Activated CD4-positive, alpha-beta T cell treated with anti-CD3 and anti-CD28 coated beads, Interleukin-2, amount 50 U/mL, for 1 hour (primary cell): ENCODE data around the gene SLC39A9.
"Not testable (repeated sequence)": the region's sequence is repeated elsewhere in the genome, so short reads cannot be mapped to it uniquely, and the experiment has no call there.

Experiments used
- DNase-seq: peaks from one replicate; pipeline ENCODE4 v3.0.0-alpha.2; 2020

Gene SLC39A9

DNA sequence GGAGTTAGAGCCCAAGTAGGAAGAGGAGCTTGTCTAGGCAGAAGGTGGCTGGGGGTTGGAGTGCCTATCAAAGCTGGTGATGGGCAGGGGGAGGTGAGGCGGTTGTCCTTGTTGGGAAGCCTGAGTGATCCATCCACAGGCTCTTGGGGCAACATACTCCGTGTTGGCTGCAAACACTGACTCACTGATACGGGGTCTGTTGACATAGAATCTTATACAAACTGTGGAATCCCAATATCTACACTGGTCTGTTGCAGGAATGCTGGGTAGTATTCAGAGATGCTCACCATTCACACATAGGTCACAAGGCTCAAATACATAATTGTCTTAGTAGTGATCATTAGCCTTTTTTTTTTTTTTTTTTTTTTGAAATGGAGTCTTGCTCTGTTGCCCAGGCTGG, 26.3 kb upstream of the SLC39A9 start:
- DNase-seq: no peak

DNA sequence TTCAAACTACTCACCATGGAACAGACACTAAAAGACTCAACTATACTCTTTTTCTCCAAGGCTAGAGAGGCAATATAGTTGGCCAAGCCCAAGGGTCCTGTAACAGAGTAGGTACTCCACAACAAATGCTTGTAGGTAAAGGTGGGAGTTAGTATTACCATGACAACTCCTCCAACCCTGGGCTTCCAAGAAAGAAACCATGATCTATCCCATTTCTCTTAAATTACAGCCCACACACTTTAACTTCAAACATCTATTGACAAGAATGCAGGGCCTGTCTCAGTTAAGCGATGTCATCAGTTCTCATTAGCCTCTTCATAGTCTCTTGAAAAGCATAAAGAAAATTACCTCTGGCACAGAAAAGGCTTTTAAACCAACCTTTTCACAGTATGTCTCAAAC, 25.4 kb upstream of the SLC39A9 start:
- no peak for DNase-seq

DNA sequence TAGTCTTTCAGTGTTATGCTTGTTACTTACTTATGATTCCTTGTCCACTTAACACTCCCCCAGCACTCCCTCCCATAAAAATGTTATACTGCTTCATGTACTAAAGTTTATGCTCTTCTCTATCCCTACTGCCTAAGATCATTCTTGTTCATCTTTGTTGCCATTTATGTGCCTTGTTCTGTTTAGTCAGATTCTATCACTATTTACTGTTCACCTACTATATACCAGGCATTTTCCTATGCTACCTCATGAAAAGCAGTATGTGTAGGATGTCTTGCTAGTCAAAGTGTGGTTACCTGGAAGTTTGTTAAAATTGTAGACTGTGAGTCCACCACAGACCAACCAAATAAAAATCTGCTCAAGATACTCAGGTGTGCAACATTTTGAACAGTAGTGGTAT, 24.3 kb upstream of the SLC39A9 start:
- no peak for DNase-seq

DNA sequence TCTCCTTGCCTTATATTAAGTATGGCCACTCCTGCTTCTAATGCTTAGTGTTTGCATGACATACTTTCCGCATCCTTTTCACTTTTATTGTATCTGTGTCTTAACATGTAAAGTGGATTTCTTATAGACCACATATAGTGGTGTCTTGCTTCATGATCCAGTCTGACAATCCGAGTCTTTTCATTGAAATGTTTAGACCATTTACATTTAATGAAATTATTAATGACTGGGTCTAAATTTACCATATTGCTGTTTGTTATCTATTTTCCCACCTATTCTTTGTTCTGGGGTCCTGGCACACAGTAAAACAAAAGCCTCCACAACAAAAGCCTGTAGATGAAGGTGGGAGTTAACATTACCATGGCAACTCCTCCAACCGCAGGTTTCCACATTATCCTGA, 23.3 kb upstream of the SLC39A9 start:
- no peak for DNase-seq

DNA sequence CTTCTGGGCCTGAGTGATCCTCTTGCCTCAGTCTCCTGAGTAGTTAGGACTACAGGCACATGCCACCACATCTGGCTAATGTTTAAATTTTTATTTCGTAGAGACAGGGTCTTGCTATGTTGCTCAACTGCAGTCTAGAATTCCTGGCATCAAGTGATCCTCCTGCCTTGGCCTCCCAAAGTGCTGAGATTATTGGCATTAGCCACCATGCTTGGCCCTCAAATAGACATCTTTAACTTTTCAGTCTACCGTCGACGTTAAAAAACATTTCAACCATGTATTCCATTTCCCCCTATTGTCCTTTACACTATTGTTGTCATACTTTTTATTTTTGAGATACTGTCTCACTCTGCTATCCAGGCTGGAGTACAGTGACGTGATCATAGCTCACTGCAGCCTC, 22.8 kb upstream of the SLC39A9 start:
- no peak for DNase-seq

DNA sequence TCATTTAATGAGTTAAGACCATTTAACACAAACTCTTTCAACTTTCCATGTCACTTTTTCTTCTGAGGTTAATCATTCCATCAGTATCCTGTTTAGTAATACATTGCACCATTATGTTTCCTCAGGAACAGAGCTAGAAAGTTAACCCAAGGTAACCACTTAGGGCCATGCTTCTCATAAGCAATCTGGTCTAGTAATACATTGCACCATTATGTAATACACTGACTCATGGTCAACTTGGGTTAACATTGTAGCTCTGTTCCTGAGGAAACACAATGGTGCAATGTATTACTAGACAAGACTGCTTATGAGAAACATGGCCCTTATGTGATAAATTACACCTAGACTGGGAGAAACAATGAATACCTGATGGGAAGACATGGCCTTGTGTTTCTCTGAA, 22.1 kb upstream of the SLC39A9 start:
- no peak for DNase-seq

DNA sequence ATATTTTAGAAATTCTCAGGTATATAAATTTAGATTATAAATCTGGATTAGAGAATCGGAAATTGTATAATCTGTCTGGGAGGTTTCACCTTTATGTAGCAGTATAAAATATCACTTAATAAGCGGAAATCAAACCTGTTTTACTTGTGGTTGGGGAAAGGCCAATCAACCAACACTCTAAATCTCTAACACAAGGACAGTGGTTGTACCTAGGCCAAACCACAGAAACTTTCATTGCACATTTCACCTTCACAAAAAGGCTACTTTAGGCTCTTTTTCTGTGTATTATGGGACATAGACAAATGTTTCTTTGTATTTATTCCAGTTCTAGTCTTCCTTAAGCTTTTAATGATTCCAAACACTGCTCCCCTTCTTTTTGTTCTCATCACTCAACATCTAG, 20.2 kb upstream of the SLC39A9 start:
- DNase-seq: no peak

DNA sequence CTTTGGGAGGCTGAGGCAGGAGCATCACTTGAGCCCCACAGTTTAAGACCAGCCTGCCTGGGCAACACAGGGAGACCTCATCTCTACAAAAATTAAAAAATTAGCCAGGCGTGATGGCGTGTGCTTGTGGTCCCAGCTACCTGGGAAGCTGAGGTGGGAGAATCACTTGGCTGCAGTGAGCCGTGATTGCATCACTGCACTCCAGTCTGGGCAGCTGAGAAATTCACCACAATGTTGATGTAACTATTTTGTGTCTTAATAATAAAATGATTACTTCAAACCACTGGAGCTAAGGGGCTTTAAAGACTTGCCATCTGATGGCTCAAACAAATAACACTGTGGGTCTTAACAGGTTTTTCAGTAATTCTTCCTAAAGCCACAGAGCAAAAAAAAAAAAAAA, 11.2 kb upstream of the SLC39A9 start:
- DNase-seq: no peak

DNA sequence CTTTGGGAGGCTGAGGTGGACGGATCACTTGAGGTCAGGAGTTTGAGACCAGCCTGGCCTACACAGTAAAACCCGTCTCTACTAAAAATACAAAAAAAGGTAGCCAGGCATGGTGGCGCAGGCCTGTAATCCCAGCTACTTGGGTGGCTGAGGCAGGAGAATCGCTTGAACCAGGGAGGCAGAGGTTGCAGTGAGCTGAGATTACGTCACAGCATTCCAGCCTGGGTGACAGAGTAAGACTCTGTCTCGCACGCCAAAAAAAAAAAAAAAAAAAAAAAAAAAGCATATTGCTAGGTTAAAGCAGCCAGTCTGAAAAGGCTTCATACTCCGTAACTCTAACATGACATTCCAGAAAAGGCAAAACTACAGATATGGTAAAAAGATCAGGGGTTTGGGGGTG, 7.1 kb upstream of the SLC39A9 start:
- DNase-seq: not testable (repeated sequence)

DNA sequence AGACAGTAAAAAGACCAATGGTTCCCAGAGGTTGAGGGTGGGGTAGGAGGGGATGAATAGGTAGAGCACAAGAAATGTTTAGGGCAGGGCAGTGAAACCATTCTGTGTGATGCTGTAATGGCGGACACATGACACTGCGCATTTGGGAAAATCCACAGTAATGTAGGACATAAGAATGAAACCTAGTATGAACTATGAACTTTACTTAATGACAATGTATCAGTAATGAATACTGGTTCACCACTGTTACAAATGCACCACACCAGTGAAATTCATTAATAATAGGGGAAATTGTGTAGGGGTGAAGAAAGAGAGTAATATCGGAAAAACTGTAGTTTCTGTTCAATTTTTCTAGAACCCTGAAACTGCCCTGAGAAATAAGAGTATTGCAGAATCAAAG, 6.0 kb upstream of the SLC39A9 start:
- DNase-seq: no peak

DNA sequence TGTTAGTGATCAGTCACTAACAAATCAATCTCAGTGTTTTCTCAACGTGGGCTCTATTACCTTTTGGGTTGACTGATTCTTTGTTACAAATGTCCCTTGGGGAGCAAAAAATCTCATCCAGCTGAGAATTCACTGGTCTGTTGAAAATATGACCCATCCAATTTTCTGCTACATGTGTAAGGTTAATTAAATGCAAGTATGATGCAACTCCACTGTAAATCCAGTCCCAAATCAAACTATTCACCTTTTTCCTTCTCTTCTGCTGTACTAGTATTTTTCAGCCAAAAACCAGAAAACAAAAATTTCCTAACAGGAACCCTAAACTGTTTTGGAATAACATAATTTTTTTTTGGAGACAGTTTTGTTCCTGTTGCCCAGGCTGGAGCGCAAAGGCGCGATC, 2.6 kb upstream of the SLC39A9 start:
- DNase-seq: no peak

DNA sequence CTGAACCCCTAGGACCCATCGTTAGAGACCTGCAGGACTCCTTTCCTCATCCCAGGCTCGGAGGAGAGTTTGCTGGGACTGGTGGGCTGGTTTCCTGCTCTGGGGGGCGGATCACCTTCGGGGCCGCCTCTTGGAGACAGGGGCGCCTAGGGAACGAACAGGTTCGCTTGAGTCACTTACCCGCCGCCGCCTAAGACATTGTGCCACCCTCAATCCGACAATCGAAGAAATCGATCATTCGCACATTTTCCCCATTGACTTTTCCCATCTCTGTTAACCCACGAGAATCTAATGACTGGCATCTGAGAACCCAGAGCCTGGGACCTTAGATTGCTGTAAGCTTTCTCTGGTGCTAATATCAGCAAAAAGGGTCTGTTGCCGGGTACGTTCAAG, 322 bp downstream of the SLC39A9 start:
- no peak for DNase-seq

DNA sequence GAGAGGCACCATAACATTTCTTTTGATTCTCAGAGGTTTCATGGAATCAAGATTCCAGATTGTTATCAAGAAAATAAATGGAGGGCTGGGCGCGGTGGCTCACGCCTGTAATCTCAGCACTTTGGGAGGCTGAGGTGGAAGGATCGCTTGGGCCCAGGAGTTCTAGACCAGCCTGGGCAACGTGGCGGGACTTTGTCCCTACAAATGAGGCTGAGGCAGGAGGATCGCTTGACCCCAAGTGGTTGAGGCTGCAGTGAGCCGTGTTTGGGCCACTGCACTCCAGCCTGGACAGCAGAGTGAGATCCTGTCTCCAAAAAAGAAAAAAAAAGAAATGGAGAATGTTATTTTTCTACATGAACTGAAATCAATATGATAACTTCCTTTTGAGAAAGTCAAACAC, 1.3 kb downstream of the SLC39A9 start:
- DNase-seq: no peak

DNA sequence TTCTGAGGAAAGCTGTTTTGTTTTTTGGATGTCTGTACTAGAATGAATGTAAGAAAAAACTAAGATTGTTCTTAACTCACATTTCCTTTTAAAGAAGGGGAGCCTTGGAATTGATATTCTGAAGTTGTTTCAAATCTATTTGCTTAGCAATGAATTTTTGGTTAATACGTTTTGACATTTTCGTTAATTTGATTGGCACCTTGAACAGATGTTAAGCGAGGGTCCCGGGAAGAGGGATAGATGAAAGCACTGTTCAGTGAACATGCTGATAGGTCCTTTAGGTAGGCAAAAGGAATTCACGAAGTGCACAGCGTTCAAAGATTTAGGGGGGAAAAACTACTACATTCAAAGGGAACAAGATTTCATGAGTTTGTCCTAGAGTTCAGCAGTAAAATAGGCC, 1.7 kb downstream of the SLC39A9 start:
- DNase-seq: no peak

DNA sequence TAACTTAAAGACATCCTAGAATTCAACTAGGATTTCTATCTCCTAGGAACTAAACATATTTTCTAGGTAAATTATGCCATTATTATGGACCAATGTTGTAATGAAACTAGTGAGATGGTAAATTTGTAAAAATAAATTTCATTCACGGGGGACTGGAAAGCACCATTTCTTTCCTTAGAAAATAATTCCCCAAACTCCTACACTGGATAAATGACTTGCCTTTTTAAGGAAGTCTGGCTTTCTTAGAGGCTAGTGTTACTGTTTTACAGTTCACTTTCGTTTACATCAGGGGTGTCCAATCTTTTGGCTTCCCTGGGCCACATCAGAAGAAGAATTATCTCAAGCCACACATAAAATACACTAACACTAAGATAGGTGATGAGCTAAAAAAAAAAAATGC, 3.3 kb downstream of the SLC39A9 start:
- DNase-seq: no peak

DNA sequence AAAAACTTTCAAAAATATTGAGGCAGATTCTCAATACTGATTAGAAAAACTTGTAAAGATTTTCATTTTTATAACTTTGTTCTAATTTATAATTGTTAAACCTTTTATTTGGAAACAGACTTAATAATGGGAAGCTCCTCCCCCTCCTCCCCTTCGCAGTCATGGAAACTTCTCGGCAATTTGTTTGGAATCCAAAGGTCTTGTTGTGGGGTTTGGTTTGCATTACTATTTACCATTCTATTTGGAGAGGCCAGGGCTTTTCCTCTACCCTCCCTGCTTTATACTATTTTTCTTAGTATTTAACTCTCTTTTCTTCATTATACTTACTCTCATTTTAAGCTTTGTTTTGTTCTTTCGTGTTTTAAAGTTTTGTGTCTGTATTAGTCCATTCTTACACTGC, 6.0 kb downstream of the SLC39A9 start:
- DNase-seq: no peak

DNA sequence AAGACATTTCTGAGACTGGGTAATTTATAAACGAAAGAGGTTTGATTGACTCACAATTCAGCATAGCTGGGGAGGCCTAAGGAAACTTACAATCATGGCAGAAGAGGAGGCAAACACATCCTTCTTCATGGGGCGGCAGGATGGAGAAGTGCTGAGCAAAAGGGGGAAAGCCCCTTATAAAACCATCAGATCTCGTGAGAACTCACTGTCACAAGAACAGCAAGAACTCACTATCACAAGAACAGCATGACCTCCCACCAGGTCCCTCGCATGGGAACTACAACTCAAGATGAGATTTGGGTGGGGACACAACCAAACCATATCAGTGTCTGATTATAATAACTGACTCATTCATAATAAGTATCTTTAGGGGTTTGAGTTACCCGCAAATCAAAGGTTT, 6.4 kb downstream of the SLC39A9 start:
- no peak for DNase-seq

DNA sequence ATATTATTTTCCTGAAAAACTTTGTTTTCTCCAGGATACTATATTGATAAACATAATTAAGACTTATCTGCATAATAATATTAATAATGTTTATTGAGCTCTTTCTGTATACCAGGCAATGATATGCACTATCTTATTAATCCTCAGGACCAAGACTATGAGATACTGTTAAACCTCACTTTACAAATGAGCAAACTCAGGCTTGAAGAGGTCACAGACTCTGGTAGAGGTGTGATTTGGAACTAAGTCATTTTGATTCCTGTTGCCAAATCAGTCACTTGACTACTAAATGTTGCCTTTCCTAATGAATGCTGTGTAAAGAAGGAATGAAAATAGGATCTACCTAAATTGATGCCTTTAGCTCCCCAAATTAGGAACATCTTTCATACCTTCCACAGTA, 7.3 kb downstream of the SLC39A9 start:
- DNase-seq: no peak

DNA sequence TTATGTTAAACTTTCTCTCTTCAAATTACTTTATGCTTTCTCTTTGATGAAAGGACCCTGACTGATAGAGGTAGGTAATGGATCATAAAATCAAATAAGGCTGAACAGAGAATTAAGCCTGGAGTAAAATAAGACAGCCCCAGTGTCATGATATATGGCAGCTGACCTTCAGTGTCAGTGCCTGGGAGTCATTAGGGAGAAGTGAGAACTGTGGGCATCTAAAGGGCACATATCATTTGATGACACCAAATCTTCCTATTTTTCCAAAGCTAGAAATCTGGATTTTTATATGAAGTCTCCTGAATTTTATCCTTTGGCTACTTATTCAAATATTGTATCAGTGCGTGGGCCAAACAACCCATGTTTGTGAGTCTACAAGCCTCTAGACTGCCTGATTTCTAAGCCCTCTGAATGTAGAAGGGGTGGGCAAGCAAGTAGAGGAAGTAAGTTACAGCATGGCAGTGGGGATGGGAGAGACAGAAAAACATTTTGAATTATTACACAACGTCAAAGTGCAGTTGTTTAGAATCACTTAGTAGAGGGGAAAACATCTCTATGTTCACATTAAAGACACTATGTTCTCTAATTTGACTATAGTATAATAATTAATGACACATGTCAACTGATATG, 10.0 kb downstream of the SLC39A9 start:
- DNase-seq: no peak

DNA sequence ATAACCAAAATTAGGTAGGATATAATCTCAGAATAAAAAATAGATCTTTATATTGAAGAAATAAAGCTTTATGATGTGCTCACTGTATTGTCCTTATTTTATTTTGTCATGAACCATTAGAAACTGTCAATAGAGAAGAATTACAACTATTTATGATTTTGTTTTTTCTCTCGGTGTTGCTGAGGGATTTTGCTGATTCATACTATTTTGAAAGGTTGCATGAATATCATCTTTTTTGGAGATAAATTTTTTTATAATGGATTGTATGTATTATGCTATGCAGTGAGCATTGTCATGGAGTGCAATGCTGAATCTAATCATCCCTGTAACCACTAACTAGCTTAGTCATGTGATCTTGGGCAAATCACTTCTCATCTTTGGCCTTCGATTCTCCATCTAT, 15.0 kb downstream of the SLC39A9 start:
- no peak for DNase-seq

DNA sequence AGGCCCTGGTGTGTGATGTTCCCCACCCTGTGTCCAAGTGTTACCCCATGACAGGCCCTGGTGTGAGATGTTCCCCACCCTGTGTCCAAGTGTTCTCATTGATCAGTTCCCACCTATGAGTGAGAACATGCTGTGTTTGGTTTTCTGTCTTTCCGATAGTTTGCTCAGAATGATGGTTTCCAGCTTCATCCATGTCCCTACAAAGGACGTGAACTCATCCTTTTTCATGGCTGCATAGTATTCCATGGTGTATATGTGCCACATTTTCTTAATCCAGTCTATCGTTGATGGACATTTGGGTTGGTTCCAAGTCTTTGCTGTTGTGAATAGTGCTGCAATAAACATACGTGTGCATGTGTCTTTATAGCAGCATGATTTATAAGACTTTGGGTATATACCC, 17.6 kb downstream of the SLC39A9 start:
- not testable (repeated sequence) for DNase-seq

DNA sequence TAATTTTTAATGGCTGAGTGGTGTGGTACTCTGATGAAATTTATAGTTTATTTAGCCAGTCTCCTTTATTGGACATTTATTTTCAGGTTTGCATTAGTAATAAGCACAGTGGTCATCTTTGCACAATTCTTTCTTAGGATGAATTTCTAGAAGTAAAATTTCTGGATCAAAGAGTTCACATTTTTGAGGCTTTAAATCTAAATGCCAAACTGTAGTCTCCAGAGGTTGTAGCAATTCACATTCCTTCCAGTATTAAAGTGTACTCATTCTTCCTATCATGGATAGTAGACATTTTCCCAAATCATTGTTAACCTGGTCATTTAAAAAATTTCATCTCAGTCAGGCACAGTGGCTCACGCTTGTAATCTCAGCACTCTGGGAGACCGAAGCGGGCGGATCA, 24.8 kb downstream of the SLC39A9 start:
- DNase-seq: no peak

DNA sequence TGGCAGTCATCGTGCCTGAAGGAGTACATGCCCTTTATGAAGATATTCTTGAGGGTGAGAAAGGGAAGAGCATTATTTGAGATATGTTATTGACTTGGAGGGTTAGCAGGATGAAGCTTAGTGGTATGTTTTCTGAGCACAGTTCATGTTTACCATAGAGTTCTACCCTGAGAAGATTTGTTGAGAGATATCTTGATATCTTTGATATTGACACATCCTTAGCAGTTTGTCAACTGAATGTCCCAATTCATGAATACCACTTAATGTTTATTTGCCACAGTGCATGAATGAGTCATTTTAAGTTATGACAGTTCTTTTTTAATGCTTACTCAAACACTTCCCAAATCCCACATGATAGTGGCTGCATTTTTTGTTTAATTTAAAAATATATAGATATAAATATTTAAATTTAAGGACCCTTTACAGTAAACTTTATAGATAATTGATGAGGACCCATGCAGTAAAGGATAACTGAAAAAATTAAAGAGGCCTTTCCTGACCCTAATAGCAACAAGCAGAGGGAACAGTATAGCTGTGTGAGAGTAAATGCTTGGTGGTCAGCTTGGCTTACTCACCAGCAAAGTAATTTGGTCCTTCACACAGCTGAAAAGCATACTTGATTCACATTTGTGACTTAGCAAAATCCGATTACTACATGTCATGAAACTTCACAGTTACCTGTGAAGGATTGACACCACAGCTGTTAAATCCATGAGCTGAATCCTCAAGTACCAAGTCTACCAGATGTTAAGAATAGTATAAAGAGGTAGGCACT, 25.8 kb downstream of the SLC39A9 start:
- DNase-seq: no peak

DNA sequence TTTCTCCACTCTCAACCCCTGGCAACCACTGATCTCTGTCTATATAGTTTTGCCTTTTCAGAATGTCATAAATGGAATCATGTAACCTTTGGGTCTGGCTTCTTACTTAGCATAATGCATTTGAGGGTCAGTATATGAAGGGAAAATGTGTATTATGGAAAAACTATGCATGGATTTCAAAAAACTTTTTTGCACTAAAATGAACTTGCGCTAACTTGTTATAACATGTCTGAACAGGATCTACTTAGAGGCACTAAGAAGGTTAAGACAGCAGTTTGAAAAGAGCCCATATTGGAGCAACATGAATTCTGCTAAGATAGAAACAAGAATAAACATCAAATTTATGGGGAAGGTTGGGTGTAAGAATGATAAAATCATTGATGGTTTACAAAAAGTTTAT, 29.1 kb downstream of the SLC39A9 start:
- DNase-seq: no peak
